Omental fat pad (tissue), 4 donors: ENCODE results near the gene MTMR8. TPM values are rescaled to one million over a fixed set of nuclear protein-coding genes. Genes with fewer than 3 reads are reported as not detected.
A peak's percentile ranks its signal among the peaks of the same experiment; 100 is the strongest.
"Not testable (repeated sequence)": the region's sequence is repeated elsewhere in the genome, so short reads cannot be mapped to it uniquely, and the experiment has no call there.

Source experiments
- ATAC-seq: fragments of 150-250 bp; one replicate; pipeline ENCODE4 v1.9.1; 2016; ENCODE audit warnings: mild to moderate bottlenecking, moderate library complexity; ENCODE audit not compliant: low FRiP score
- DNase-seq: peaks from one replicate; pipeline ENCODE4 v3.0.0-alpha.2; 2019; ENCODE audit warnings: low spot score
- total RNA-seq, 4 donors: library from RNA; depleted of rRNA; stranded (reverse); fragments of >200 nt; gene quantifications; one replicate each; pipeline ENCODE4 v1.1.0, GENCODE V29; 2016
- TF ChIP-seq, protein P1 (sequence below), 3 donors: fragments of 450-650 bp; IDR thresholded peaks; one replicate each; pipeline ENCODE4 v1.5.1; 2016 to 2017; ENCODE audit warnings: antibody characterized with exemption in 3 of 3, mild to moderate bottlenecking in 3 of 3, moderate library complexity in 2 of 3

MTMR8 gene
- total RNA-seq: 1 to 10 TPM in 2 of 4 donors, under 1 TPM in 2; 0.36 to 2.6 (median 1.3) TPM

DNA sequence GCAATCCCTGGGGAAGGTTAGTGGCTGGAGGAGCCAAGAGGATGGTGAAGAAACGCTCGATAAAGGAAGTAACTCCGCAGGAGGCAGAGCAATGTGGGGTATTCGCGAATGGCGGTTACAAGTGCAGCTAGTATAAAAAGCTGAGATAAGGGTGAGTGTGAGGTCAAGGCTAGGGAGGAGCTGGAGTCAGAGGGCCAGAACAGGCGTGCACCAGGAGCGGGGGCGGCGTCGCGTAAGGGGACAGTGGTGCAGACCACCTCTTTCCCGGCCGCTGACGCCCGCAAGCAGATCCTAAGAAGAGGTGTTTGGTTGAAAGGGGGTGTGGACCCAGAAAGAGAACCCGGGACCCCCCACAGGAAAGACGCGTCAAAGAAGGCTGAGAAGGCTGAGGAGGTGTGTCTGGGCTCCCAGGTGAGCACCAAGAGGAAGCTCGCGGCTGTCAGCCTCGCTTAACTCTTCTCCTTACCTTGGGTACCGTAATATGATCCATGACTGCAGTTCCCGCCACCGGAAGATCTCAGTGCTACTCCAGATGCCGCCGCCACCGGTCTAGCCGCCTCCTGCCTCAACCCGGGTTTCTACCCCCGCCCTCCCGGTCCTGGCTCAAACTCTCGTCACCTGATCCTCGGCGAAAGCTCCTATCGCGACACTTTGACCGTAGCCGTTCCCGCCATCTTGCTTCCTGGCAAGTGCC lies at the start of gene MTMR8:
TSS of gene MTMR8 (minus strand) at position 579 of the 694 bp plus-strand sequence. CDS start at position 490, 89 bp downstream.
- TF ChIP-seq, protein P1, sequence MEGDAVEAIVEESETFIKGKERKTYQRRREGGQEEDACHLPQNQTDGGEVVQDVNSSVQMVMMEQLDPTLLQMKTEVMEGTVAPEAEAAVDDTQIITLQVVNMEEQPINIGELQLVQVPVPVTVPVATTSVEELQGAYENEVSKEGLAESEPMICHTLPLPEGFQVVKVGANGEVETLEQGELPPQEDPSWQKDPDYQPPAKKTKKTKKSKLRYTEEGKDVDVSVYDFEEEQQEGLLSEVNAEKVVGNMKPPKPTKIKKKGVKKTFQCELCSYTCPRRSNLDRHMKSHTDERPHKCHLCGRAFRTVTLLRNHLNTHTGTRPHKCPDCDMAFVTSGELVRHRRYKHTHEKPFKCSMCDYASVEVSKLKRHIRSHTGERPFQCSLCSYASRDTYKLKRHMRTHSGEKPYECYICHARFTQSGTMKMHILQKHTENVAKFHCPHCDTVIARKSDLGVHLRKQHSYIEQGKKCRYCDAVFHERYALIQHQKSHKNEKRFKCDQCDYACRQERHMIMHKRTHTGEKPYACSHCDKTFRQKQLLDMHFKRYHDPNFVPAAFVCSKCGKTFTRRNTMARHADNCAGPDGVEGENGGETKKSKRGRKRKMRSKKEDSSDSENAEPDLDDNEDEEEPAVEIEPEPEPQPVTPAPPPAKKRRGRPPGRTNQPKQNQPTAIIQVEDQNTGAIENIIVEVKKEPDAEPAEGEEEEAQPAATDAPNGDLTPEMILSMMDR (IDR thresholded peaks at IDR 0.05): no peak
- DNase-seq (peak; percentile 25), ATAC-seq (peak; percentile 41)

DNA sequence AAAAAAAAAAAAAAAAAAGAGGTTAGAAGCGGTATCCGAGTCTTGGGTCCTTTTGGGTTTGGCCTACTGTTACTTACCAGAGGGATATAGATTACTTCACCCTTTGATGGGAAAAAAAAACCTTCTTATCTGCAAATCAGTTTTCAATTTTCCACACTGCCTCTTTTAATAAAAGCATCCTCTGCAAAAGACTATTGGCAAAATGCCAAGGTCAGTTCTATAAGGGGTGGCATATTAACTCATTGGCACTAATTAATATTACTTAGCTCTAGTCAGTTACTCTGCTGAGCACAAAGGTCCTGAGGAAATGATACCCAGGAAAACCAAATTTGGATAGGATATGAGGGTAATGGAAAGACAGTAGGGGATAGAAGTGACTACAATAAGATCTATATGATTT lies 44.3 kb upstream of the MTMR8 start:
- no peak for DNase-seq
- ATAC-seq: no peak
- TF ChIP-seq, protein P1 (IDR thresholded peaks at IDR 0.05): no peak

DNA sequence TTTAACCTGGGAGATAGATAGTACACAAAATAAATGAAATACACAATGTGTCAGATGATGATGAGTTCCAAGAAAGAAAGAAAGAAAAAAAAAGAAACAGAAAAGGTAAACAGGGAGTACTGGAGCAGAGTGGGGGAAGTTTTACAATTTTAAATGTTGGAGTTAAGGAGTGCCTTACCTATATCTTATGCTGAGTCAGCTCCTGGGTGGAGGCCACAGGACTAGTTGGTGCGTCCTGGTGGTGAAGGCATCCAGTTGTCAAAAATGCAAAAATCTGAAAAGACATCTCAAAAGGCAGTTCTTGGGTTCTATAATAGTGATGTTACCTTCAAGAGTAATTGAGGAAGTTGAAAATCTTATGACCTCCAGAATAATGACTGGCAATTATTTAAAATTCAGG lies 42.4 kb upstream of the MTMR8 start:
- DNase-seq: no peak
- TF ChIP-seq, protein P1 (IDR thresholded peaks at IDR 0.05): no peak
- no peak for ATAC-seq

DNA sequence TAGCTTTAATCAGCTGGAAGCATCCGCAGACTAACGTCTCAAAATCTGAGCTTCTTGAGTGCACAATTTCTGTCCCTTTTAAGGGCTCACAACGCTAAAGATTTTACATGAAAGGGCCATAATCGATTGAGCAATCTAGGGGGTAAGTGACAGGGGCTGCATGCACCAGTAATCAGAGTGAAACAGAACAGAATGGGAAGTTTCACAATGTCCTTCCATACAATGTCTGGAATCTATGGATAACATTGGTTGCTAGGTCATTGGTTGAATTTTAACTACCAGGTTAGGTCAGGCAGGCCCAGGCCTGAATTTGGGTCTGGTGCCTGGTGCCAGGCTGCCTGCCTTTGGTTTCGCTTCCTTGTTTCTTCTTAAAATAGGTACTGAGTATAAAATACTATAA lies 42.0 kb upstream of the MTMR8 start:
- TF ChIP-seq, protein P1 (IDR thresholded peaks at IDR 0.05): no peak
- ATAC-seq (no peak), DNase-seq (no peak)

DNA sequence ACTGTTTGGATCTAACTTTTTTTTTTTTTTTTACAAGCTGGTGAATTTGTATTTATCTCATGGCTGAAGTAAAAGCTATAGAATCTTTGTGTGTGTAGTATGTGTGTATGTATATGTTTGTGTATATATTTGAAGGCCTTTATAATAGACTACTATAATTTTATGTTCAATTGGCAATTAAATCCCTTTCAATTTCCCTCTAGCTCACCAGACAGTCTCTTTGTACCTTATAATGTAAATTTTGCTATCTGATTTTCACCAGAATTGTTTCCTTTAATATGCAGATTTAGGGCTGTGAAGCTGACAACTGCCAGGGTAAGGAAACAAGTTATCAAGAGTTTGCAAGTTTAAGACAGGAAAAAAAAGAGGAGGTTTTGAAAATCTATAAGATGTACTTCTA lies 33.1 kb upstream of the MTMR8 start:
- no peak for DNase-seq
- ATAC-seq: no peak
- TF ChIP-seq, protein P1 (IDR thresholded peaks at IDR 0.05): no peak

DNA sequence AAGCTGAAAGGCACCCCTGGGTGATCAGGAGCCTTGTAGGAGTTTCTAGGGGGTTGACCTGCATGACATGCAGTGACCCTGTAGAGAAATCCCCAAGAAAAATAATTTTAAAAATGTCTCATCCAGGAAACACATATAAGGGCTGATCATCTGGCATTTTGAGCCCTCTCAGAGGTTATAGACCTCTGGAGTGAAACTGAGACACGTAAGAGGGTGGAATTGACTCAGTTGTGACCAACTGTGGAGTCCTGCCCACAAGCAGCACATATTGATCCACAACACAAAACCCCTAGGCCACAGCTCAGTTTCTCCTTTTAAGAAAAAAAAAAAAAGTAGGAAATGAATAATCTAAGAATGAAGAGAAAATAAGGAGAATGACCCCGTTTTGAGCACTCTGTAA lies 32.5 kb upstream of the MTMR8 start:
- TF ChIP-seq, protein P1 (IDR thresholded peaks at IDR 0.05): no peak
- DNase-seq (no peak), ATAC-seq (no peak)

DNA sequence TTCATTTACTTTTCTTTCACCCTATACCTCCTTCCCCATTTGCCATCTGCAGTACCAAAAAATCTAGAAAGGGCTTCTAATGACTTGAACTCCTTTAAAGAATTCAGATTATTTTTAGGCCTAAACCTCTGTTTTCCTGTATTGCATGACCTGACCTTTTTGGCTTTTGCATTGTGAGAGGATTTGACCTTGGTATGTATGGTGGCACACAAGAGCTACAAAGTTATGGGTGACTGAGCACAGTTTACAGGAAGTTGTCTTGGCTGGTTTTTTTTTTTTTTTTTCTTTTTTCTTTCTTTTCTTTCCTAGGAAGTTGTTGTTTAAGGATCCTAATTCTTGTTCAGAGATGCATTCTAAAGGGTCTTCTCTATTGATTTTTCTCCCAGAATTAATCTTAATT lies 32.0 kb upstream of the MTMR8 start:
- TF ChIP-seq, protein P1 (IDR thresholded peaks at IDR 0.05): no peak
- no peak for ATAC-seq

DNA sequence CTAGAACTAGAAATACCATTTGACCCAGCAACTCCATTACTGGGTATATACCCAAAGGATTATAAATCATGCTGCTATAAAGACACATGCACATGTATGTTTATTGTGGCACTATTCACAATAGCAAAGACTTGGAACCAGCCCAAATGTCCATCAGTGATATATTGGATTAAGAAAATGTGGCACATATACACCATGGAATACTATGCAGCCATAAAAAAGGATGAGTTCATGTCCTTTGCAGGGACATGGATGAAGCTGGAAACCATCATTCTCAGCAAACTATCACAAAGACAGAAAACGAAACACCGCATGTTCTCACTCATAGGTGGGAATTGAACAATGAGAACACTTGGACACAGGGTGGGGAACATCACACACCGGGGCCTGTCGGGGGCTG lies 14.5 kb upstream of the MTMR8 start:
- DNase-seq, ATAC-seq: not testable (repeated sequence)

More for the DNA sequence above, 32.0 kb upstream of the MTMR8 start:
- no peak for DNase-seq
